ENCODE measurements around the gene TUBGCP6. TPM values are rescaled to one million over a fixed set of nuclear protein-coding genes. Genes with fewer than 3 reads are reported as not detected.

The TUBGCP6 gene
- polyA plus RNA-seq, 3 donors: 3.7 to 72.8 (median 4.3) TPM

- H3K4me2 ChIP-seq (replicated peaks; ENCODE audit: extremely low read depth, low read length, poor library complexity, severe bottlenecking): no peak overlapping the region
- no peak overlapping the region for H3K9ac ChIP-seq (ENCODE audit: insufficient read depth, low read length, poor library complexity, severe bottlenecking)
- no peaks in the 10 kb centered on the region for H3K9me3 Mint-ChIP-seq
- H3K27me3 Mint-ChIP-seq (ENCODE audit: low read depth in 3 of 3): peaks cover 0 to 2% (median 0%) of the 10 kb centered on the region in 3 donors
- H3K27ac Mint-ChIP-seq: no peak overlapping the region
- peaks cover 94 to 98% of the 10 kb centered on the region in 2 donors for H3K36me3 ChIP-seq (replicated peaks in 1 of 2; ENCODE audit: control insufficient read depth in 1 of 2, insufficient read depth in 2 of 2, low read length in 2 of 2)
- no peaks in the 10 kb centered on the region for H3K9me3 ChIP-seq (replicated peaks in 1 of 2; ENCODE audit: control insufficient read depth in 1 of 2, insufficient read depth in 1 of 2, low read length in 2 of 2)
- H4K20me1 ChIP-seq (ENCODE audit: insufficient read depth, low read length): peaks cover 100% of the 10 kb centered on the region
- peaks cover 58% of the 10 kb centered on the region for H3K79me2 ChIP-seq (ENCODE audit: insufficient read depth, low read length)
- peaks cover 2% of the 10 kb centered on the region for H3K4me1 Mint-ChIP-seq
- peaks cover 52 to 82% of the 10 kb centered on the region in 2 donors for H3K36me3 Mint-ChIP-seq
- no peak overlapping the region for H3K4me3 ChIP-seq (replicated peaks in 1 of 3; ENCODE audit: low read depth in 2 of 3, low read length in 3 of 3)
- no peak overlapping the region for H3K4me3 Mint-ChIP-seq
- DNase-seq: no peak
- H2AFZ ChIP-seq (ENCODE audit: insufficient read depth, low read depth, low read length, poor library complexity, severe bottlenecking): no peak overlapping the region
- H3K27me3 ChIP-seq (ENCODE audit: control insufficient read depth in 2 of 2, insufficient read depth in 2 of 2, low read length in 2 of 2): no peaks in the 10 kb centered on the region
- no peak for TF ChIP-seq CTCF (IDR thresholded peaks at IDR 0.05)
- H3K27ac ChIP-seq (ENCODE audit: low read depth in 1 of 2, low read length in 2 of 2): no peak overlapping the region
- no peaks in the 10 kb centered on the region for H3K4me1 ChIP-seq (ENCODE audit: control insufficient read depth in 1 of 2, insufficient read depth in 2 of 2, low read length in 2 of 2)
- 94% methylated on average over 32 of the region's 40 CpGs for WGBS (ENCODE audit: insufficient coverage)
- intact Hi-C loops (cut with micrococcal nuclease): no loop called here
Observed at GRCh38 chr22:50286701-50287318, 42.0 kb upstream of the TUBGCP6 start.

GRCh38 chr22:50286275-50286674 is 41.5 kb upstream of the TUBGCP6 start:
- TF ChIP-seq CTCF (IDR thresholded peaks at IDR 0.05): no peak
- 95% methylated on average over 20 of the region's 21 CpGs for WGBS (ENCODE audit: insufficient coverage)
- H3K4me3 Mint-ChIP-seq: no peak overlapping the region
- no peak overlapping the region for H3K9ac ChIP-seq (ENCODE audit: insufficient read depth, low read length, poor library complexity, severe bottlenecking)
- H3K27ac ChIP-seq (ENCODE audit: low read depth in 1 of 2, low read length in 2 of 2): no peak overlapping the region
- H3K4me3 ChIP-seq (replicated peaks in 1 of 3; ENCODE audit: low read depth in 2 of 3, low read length in 3 of 3): no peak overlapping the region
- peaks cover 0 to 2% (median 0%) of the 10 kb centered on the region in 3 donors for H3K27me3 Mint-ChIP-seq (ENCODE audit: low read depth in 3 of 3)
- H3K36me3 Mint-ChIP-seq: peaks cover 53 to 82% of the 10 kb centered on the region in 2 donors
- no peaks in the 10 kb centered on the region for H3K9me3 Mint-ChIP-seq
- H4K20me1 ChIP-seq (ENCODE audit: insufficient read depth, low read length): peaks cover 100% of the 10 kb centered on the region
- H3K9me3 ChIP-seq (replicated peaks in 1 of 2; ENCODE audit: control insufficient read depth in 1 of 2, insufficient read depth in 1 of 2, low read length in 2 of 2): no peaks in the 10 kb centered on the region
- H3K27ac Mint-ChIP-seq: peak overlapping the region in 1 of 7 donors; percentile 26
- no peak for DNase-seq
- peaks cover 56% of the 10 kb centered on the region for H3K79me2 ChIP-seq (ENCODE audit: insufficient read depth, low read length)
- no peak overlapping the region for H3K4me2 ChIP-seq (replicated peaks; ENCODE audit: extremely low read depth, low read length, poor library complexity, severe bottlenecking)
- no peaks in the 10 kb centered on the region for H3K4me1 ChIP-seq (ENCODE audit: control insufficient read depth in 1 of 2, insufficient read depth in 2 of 2, low read length in 2 of 2)
- intact Hi-C loops (cut with micrococcal nuclease): no loop called here
- no peak overlapping the region for H2AFZ ChIP-seq (ENCODE audit: insufficient read depth, low read depth, low read length, poor library complexity, severe bottlenecking)
- H3K27me3 ChIP-seq (ENCODE audit: control insufficient read depth in 2 of 2, insufficient read depth in 2 of 2, low read length in 2 of 2): no peaks in the 10 kb centered on the region
- H3K4me1 Mint-ChIP-seq: peaks cover 1% of the 10 kb centered on the region
- peaks cover 94 to 98% of the 10 kb centered on the region in 2 donors for H3K36me3 ChIP-seq (replicated peaks in 1 of 2; ENCODE audit: control insufficient read depth in 1 of 2, insufficient read depth in 2 of 2, low read length in 2 of 2)

Data from CD14-positive monocyte (primary cell).